Muscle of back (tissue), 11 donors: Measurements from ENCODE around the gene DNAI2. TPM values are rescaled to one million over a fixed set of nuclear protein-coding genes. Genes with fewer than 3 reads are reported as not detected.
"Not testable (repeated sequence)": the region's sequence is repeated elsewhere in the genome, so short reads cannot be mapped to it uniquely, and the experiment has no call there.

ENCODE experiments used
- DNase-seq, 3 donors: peaks; one replicate each; pipeline versions ENCODE4 v3.0.0 to v3.0.0-alpha.2; 2013
- polyA plus RNA-seq, 10 donors: library from polyadenylated mRNA; unstranded; fragments of 120-200 nt; gene quantifications; one replicate each; pipeline ENCODE4 v1.2.1, GENCODE V29; 2013; ENCODE audit not compliant: insufficient read length in 10 of 10

DNAI2 gene
- polyA plus RNA-seq, 10 donors: 0.13 to 0.42 (median 0.35) TPM; not detected in 5

DNA sequence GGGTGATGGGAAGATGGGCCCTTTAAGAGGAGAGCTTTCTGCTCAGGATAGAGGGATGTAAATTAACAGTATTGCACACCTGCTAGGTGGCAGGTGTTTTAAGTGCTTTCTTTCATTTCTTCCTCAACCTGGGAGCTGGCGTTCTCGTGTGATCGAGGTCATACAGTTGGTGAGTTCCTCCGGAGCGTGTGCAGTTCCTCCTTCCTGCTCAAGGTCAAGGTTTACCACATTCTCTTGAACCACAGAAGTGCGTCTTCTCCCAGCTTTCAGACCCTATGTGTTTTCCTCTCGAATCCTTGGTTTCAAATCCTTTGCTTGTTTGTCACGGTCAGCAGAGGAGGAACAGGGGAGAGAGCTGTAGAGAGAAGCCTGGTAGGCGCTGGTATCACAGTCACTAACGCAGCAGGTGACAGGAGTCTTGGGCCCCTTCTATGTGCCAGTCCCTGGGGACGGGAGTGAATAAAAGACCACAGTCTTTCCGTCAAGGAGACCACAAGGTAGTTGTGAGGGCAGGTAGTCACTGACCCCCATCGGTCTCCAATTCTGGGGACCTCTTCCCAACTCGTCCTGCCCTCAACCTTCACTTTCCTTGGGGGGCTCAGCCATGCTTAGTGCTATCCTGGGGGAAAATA lies 791 bp downstream of the DNAI2 start:
- DNase-seq: no peak

DNA sequence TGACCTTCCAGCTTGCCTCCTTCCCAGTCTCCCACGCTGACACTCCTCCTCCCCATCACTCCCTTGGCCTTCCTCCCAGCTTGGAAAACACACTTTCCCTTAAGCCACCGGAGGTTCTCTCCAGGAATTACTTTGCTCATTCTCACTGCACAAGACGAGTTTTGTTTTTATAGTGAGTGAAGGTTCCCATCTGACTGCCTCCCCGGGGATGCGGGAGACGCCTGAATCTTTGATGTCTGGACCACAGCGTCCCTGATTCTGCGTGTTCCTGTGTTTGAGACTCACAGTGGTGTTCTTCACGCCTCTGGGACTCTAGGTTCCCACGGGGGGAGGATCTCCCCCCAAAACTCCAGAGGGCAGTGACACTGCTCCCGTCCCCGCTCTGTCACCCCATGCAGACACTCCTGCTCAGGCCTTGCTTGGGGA lies 2.0 kb downstream of the DNAI2 start:
- peak; percentile 81 to 95 (median 93) for DNase-seq

DNA sequence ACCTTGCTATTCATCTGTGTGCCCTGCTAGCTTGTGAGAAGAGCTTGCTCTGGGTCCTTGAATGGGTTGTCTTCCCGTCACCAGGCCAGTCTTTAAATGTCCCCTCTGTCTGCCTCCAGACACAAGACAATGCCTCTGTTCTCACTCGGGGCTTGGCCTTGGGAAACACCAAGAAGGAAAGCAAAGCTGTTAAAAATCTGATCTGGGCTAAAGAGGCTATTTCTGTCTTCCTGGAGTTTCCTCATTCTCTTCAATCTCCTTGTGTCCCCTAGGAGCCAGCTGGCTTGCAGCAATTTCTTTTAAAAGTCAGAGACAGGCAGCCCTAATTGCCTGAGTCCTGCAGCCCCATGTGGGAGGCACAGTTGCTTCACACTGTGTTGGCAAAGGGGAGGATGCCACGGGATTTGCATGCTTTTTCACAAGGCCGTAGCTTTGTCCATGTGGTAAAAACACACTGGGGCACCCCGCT lies 2.5 kb downstream of the DNAI2 start:
- peak in 2 of 3 donors; percentile 45 to 83 for DNase-seq

DNA sequence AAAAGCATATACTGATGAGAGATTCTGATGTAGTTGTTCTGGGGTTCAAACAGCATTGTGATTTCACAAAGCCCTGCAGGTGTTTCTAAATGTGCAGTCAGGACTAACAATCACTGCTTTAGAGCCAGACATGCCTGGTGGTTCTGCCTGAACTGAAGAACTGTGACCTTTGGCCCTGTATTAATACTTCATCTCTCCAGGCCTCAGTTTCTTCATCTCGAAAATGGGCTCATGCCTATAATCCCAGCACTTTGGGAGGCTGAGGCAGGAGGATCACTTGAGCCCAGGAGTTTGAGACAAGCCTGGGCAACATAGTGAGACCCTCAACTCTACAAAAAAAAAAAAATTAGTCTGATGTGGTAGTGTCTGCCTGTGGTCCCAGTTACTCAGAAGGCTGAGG lies 3.9 kb downstream of the DNAI2 start:
- DNase-seq: no peak

DNA sequence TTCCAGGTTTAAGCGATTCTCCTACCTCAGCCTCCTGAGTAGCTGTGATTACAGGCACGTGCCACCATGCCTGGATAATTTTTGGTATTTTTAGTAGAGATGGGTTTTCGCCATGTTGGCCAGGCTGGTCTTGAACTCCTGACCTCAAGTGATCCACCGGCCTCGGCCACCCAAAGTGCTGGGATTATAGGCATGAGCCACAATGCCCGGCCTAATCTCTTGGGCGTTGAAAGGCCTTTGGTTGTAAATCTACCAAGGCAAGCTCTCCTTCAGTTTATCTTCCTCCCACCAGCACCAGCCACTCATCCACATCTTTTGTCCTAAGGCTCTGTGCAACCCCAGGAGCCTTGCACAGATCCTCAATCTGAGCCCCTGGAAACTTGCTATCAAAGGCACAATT lies 5.6 kb downstream of the DNAI2 start:
- not testable (repeated sequence) for DNase-seq

DNA sequence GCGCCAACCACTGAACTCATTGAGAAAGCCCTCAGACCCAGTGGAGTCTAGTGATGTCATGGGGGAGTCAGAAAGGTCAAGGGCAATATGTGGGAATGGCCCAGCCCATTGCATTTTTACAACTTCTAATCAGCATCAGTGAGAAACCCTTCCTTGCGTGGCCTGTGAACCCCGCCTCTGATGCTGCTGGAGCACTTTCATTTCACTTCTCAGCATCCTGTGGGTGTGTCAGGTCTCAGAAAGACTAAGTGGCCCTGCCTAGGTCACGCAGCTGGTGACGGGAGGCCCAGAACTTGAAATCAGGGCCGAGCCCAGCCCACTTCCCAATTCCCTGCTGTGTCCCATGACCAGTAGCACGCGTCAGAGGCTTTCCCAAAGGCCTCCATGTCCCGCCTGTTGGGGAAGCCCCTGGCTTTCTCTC lies 6.1 kb downstream of the DNAI2 start:
- DNase-seq: no peak

DNA sequence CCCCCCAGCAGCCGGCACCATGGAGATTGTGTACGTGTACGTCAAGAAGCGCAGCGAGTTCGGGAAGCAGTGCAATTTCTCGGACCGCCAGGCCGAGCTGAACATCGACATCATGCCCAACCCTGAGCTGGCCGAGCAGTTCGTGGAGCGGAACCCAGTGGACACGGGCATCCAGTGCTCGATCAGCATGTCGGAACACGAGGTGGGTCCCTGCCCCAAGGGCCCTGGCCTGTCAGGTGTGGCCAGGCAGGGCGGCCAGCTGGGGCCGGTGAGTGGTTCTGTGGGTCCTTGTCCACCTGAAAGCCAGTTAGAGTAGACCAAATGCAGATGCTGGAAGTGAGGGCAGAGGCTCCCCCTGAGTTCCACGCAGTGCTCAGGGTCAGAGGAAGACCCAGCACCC lies 7.8 kb downstream of the DNAI2 start:
- DNase-seq: no peak

DNA sequence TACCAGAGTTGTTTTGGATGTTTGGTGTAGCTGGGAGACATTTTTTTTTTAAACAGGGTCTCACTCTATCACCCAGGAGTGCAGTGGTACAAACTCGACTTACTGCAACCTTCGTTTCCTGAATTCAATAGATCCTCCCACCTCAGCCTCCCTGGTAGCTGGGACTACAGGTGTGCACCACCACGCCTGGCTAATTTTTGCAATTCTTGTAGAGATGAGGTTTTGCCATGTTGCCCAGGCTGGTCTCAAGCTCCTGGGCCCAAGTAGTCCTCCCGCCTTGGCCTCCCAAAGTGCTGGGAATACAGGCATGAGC lies 8.2 kb downstream of the DNAI2 start:
- not testable (repeated sequence) for DNase-seq

DNA sequence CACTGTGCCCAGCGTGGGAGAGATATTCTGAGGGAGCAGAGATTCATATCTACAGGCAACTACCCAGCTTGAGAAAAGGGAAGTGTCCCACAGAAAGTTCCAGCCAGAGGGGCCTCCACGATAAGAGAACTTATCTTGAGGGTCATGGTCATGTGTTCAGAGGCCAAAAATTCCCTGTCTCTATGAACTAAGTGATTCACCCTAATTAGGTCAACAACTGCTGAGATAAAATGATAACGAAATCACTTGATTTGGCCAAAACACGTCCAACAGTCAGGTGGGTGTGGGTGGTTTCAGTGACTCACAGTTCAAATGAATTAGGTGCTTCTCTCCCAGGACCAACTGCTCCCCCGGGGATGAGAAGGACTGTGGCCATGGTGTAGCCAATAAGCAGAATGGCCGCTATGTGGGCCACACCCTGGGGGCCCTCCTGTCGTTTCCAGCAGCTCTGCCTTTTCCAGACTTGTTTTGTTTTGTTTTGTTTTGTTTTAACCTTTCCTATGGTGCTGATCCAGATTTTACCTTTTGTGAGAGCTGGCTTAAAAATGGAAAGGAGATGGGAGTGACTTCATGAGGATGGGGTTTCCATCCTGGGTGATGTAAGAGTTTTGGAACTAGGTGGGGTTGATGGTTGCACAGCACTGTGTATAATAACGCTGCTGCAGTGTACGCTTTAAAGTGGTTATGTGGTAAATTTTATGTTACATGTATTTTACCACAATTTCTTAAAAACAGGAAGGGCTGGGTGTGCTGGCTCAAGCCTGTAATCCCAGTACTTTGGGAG lies 8.7 kb downstream of the DNAI2 start:
- DNase-seq: no peak

DNA sequence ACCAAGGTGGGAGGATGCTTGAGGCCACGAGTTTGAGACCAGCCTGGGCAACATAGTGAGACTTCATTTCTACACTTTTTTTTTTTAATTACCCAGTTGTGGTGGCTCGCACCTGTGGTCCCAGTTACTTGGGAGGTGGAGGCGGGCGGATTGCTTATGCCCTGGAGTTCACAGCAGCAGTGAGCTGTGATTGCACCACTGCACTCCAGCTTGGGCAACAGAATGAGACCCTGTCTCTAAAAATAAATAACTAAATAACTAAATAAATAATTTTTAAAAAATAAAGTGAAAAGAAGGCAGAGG lies 9.3 kb downstream of the DNAI2 start:
- DNase-seq: no peak

DNA sequence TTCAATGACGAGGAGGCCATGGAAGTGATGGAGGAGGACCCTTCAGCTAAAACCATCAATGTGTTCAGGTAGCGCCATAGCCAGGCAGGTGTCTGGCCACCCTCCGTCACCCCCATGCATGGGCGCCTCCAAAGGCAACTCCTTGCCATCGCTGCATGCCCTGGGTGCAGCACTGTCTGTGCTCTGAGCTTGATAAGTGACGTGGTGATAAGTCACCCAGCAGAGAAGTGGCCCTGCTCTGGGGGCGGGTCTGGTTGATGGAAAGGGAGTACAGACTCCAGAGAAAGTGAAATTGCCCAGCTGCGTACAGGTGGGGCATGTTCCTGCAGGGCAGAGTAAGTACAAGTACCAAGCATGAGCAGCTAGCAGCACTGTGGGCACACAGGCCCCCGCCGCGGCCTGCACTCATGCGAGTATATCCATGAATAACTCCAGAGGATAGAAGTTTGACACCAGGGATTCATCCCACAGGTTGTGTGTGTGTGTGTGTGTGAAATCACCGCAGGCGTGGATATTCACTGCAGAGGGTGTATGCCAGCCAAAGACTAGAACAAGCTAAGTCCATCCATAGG lies 13.1 kb downstream of the DNAI2 start:
- no peak for DNase-seq

DNA sequence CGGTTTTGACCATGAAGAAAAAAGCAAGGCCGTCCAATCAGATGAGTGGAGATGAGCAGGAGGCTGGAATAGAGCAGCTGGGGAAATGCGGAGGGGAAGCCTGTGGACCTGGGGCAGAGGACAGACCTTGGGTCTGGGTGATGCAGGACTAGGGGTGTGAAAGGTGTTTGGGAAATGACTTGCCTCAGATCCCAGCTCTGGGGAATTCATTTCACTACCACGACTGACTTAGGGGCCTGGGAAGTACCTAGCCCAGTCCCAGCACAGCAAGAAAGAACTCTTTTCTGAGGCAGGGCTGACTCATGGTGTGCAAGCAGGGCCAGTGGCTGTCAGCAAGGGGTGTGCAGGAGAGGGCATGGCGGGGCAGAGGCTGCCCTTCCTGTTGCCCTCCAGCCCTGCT lies 14.8 kb downstream of the DNAI2 start:
- no peak for DNase-seq

DNA sequence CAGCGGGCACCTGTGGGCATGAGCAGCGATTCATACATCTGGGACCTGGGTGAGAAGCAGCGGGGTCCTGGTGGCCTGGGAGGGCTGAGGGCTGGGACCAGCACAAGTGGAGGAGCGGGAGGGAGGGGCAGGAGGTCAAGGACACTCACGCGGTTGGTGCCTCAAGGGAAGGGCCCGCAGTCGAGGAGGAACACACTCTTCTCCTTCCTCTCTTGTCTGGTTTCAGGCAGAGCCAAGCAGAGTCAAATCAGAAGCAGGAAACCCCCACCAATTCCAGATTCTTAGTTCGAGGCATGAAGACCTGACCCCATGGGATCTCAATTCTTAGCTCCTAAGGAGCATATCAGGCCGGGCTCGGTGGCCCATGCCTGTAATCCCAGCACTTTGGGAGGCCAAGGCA lies 15.7 kb downstream of the DNAI2 start:
- no peak for DNase-seq

DNA sequence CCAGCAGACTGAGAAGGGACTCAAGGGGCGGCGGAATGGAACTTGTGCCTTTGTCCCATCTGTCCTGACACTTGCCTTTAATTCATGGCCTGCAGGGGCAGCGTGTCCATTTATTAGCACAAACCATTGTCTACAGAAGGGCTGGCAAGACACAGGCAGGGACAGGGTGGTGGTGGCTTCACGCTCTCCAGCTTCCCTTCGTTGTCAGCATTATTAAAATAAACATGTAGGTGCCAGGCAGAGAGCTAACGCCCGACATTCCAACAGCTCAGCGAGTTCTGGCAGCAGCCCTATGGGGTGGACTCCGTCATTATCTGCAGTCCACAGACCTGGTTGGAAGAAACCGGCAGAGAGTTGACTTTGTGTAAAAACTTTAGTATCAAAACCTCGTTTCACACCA lies 16.3 kb downstream of the DNAI2 start:
- DNase-seq: no peak

DNA sequence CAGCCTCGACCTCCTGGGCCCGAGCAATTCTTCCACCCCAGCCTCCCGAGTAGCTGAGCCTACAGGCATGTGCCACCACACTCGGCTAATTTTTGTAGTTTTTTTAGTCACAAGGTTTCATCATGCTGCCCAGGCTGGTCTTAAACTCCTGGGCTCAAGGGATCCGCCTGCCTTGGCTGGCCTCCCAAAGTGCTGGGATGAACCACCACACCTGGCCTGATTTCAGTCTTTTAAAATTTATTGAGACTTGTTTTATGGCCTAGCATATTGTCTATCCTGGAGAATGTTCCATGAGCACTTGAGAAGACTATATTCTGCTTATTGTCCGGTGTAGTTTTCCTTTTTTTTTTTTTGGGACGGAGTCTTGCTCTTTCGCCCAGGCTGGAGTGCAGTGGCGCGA lies 18.5 kb downstream of the DNAI2 start:
- DNase-seq: no peak

DNA sequence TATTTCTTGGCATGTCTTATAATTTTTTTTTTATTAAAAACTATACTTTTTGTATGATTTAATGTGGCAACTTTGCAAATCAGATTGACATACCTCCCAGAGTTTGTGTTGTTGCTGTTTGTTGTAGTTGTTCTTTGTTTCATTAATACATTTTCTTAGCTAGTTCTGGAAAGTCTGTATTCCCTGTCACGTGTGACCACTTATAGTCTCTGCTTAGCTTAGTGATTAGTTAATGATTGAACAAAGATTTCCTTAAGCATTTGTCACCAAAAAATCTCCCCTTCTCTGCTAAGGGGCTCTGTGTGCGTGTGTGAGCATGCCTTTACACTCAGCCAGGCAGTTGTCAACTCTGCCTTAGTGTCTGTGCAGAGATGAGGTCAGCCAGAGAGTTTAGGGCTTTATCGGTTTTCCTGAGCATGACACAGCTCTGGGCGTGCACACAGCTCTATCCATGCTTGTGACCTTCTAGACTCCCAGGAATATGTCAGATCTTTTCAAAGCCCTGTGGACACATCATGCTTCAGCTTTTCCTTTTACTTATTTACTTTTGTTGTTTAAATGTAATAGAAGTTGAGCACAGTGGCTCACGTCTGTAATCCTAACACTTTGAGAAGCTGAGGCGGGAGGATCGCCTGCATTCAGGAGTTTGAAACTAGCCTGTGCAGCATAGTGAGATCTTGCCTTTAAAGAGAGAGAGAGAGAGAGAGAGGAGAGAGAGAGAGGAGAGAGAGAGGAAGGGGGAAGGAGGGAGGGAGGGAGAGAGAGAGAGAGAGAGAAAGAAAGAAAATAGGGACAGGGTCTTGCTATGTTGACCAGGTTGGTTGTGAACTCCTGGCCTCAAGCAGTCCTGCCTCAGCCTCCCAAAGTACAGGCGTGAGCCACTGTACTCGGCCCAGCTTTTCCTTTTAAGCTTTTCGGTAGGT lies 21.9 kb downstream of the DNAI2 start:
- peak in 1 of 3 donors; percentile 51 for DNase-seq

DNA sequence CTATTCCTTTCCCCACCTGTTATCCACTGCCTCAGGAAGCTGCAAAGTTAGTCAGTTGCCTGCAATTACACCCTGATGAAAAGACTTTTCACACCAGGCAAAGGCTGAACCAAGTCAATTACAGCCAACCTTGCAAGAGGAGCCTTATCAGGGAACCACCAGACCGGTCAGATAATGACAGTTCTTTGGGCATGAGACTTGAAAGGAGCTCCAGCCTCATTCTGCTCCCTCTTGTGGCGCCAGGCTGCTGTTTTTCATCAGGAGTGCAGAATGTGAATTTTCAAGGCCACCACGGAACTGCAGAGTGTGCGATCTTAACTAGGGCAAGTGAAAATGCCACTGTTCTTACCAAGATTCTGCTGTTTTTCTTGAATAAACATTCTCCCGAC lies 22.5 kb downstream of the DNAI2 start:
- DNase-seq: peak; percentile 52 to 86 (median 73)

DNA sequence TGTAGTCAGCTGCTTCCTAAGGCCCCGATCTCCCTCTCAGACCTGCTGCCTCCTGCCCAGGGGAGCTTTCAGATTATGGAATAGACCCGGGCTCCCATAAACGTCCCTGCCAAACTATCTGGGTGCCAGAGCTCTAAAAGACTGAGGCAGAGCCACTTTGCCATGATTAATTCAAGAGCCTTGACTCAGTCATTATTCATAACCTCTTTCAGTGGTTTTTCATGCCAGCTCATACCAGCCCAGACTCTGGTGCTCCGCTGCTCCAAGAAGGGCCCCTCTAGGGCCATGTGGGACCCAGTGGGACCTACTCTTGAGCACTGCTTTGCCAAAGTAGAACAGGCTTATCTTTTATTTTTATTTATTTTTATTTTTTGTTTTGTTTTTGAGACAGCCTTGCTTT lies 23.9 kb downstream of the DNAI2 start:
- DNase-seq: no peak

DNA sequence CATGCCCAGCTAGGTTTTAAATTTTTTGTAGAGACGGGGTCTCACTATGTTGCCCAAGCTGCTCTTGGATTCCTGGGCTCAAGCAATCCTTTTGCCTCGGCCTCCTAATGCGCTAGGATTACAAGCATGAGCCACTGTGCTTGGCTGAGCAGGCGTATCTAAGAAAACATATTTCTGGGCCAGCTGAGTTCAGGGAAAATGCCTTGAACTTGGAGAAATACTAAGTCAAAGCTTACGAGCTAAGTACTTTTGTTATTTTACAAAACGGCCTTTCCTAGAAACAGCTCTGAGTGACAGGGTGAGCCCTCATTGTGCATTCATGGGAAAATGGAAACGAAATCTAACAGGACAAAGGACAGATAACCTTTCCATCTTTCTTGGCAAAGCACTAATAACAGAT lies 24.7 kb downstream of the DNAI2 start:
- DNase-seq: peak in 2 of 3 donors; percentile 38 to 56

DNA sequence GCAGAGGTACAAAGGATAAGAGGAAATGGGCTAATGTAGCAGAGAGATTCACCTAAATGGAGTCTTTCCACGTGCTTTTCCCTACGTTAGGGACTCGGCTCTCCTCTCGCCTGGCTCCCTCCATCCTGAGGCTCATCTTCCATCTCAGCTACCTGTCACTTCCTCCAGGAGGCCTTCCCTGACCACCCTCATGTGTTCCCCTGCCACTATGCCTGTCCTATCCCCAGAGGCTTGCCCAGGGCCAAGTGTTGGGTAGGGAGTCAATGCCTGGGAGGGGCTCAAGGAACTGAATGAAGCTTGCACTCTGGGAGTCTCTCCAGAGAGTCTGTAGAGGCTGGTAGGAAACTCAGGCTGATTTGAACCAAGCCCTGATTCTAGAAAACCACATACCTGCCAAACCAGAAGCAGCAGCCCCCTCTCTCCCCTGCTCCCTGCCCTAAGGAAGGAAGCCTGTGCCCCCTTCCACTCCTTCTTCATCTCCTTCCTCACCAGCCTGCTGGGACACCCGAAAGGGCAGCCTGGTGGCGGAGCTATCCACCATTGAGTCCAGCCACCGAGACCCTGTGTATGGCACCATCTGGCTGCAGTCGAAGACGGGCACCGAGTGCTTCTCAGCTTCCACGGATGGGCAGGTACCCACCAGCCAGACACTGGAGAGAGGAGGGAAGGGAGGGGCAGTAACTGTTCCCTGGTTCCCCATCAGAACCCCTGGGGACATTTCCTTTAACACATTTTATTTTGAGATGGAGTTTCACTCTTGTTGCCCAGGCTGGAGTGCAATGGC lies 25.4 kb downstream of the DNAI2 start:
- no peak for DNase-seq

DNA sequence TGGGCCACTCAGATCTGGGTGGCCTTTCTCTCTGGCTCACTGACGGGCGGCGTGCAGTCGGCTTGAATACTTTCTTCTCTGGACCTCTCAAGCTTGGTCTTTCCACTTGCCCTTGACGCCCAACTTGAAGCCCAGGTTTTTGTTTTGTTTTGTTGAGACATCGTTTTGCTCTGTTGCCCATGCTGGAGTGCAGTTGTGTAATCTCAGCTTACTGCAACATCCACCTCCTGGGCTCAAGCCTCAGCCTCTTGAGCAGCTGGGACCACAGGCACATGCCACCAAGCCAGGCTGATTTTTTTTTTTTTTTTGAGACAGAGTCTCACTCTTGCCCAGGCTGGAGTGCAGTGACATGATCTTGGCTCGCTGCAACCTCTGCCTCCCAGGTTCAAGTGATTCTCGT lies 29.3 kb downstream of the DNAI2 start:
- no peak for DNase-seq

DNA sequence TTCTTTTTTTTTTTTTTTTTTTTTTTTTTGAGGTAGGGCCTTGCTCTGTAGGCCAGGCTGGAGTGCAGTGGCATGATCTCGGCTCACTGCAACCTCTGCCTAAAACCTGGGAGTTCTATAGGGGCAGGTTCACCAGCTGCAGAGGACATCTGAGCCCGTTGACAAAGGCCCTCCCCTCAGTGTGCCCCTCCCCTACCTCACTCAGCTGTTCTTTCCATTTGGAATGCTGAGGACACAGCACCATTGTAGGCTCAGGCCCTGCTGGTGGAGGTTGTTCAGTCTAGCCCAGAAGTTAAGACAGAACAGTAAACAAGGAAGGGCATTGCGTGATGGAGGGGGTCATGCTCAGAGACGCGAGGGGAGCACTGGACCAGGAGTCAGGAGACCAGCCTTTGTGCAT lies 30.1 kb downstream of the DNAI2 start:
- no peak for DNase-seq
